HEK293 (cell line): ENCODE data around the gene IL10RA.

Experiments used
- CTCF ChIA-PET: fragments of 350-600 bp; formaldehyde crosslinking; extraction: SDS; loops from one replicate; lab custom pipeline; 2021; ENCODE audit warnings: antibody characterized with exemption; lab: Yijun Ruan, JAX
- POLR2A ChIA-PET: fragments of 300-600 bp; formaldehyde crosslinking; extraction: SDS; loops from one replicate; lab custom pipeline; 2020; ENCODE audit warnings: antibody characterized with exemption, inconsistent platforms; lab: Yijun Ruan, JAX
- H3K27ac ChIP-seq: fragments of 200-500 bp; sonication (Bioruptor generic); 2 replicates; pipeline ENCODE4 v1.5.1; 2014; ENCODE audit warnings: low read depth, low read length, control low read depth, inconsistent platforms; ENCODE audit errors: extremely low read depth
- H3K36me3 ChIP-seq, 2 experiments: fragments of 200-500 bp in 1 of 2; sonication (Bioruptor generic) in 1 of 2; 1 replicate in 1 of 2; 2 replicates in 1 of 2; pipeline ENCODE4 v1.5.1; 2014 to 2017; ENCODE audit warnings: inconsistent platforms in 2 of 2, low read length in 2 of 2; ENCODE audit not compliant: control insufficient read depth in 2 of 2, insufficient read depth in 1 of 2
- H3K4me1 ChIP-seq: fragments of 200-500 bp; sonication (Bioruptor generic); 2 replicates; pipeline ENCODE4 v1.5.1; 2014; ENCODE audit warnings: mild to moderate bottlenecking, low read length, inconsistent platforms; ENCODE audit not compliant: control insufficient read depth, insufficient read depth
- H3K4me3 ChIP-seq: 2 replicates; pipeline ENCODE4 v1.5.1; 2011; ENCODE audit warnings: low read depth, mild to moderate bottlenecking, control low read depth, low read length, moderate library complexity
- H3K9me3 ChIP-seq: fragments of 200-500 bp; sonication (Bioruptor generic); 2 replicates; pipeline ENCODE4 v1.5.1; 2014; ENCODE audit warnings: low read depth, low read length, inconsistent platforms; ENCODE audit not compliant: control insufficient read depth, insufficient read depth
- INSM2 ChIP-seq: fragments of 450-650 bp; formaldehyde crosslinking; IDR thresholded peaks from 2 replicates; pipeline ENCODE4 v1.5.1; 2016; ENCODE audit warnings: missing biosample characterization, missing genetic modification characterization
- MEIS1 ChIP-seq: sonication (generic); formaldehyde crosslinking; IDR thresholded peaks from 2 replicates; pipeline ENCODE4 v1.8.1; 2022; ENCODE audit warnings: missing genetic modification reagents, mild to moderate bottlenecking, borderline replicate concordance
- PRDM4 ChIP-seq: fragments of 450-650 bp; formaldehyde crosslinking; IDR thresholded peaks from 2 replicates; pipeline ENCODE4 v1.5.1; 2017; ENCODE audit warnings: missing biosample characterization, missing genetic modification characterization
- SCRT1 ChIP-seq: fragments of 450-650 bp; formaldehyde crosslinking; IDR thresholded peaks from 2 replicates; pipeline ENCODE4 v1.5.1; 2016; ENCODE audit warnings: missing biosample characterization, missing genetic modification characterization, borderline replicate concordance
- SCRT2 ChIP-seq: fragments of 450-650 bp; formaldehyde crosslinking; IDR thresholded peaks from 2 replicates; pipeline ENCODE4 v1.5.1; 2016; ENCODE audit warnings: missing biosample characterization, missing genetic modification characterization
- ZBTB1 ChIP-seq: fragments of 450-650 bp; formaldehyde crosslinking; IDR thresholded peaks from 2 replicates; pipeline ENCODE4 v1.5.1; 2016; ENCODE audit warnings: missing biosample characterization, missing genetic modification characterization
- ZBTB20 ChIP-seq: fragments of 450-650 bp; formaldehyde crosslinking; IDR thresholded peaks from 2 replicates; pipeline ENCODE4 v1.5.1; 2016; ENCODE audit warnings: missing biosample characterization, missing genetic modification characterization
- ZNF138 ChIP-seq: fragments of 450-650 bp; formaldehyde crosslinking; IDR thresholded peaks from 2 replicates; pipeline ENCODE4 v1.5.1; 2016; ENCODE audit warnings: missing biosample characterization, missing genetic modification characterization, borderline replicate concordance
- ZNF19 ChIP-seq: fragments of 450-650 bp; formaldehyde crosslinking; IDR thresholded peaks from 2 replicates; pipeline ENCODE4; 2016; ENCODE audit warnings: missing biosample characterization, missing genetic modification characterization, low read depth
- ZNF202 ChIP-seq: fragments of 450-650 bp; formaldehyde crosslinking; IDR thresholded peaks from 2 replicates; pipeline ENCODE4 v1.5.1; 2016; ENCODE audit warnings: missing biosample characterization, missing genetic modification characterization, borderline replicate concordance
- ZNF324 ChIP-seq: fragments of 450-650 bp; formaldehyde crosslinking; IDR thresholded peaks from 2 replicates; pipeline ENCODE4 v1.5.1; 2016; ENCODE audit warnings: missing biosample characterization, missing genetic modification characterization
- ZNF335 ChIP-seq: fragments of 450-650 bp; formaldehyde crosslinking; conservative IDR thresholded peaks from 2 replicates; pipeline ENCODE4 v1.5.1; 2016; ENCODE audit warnings: missing biosample characterization, missing genetic modification characterization
- ZNF354C ChIP-seq: fragments of 450-650 bp; formaldehyde crosslinking; IDR thresholded peaks from 2 replicates; pipeline ENCODE4 v1.5.1; 2016; ENCODE audit warnings: missing biosample characterization, missing genetic modification characterization, low read depth, borderline replicate concordance
- ZNF473 ChIP-seq: fragments of 450-650 bp; formaldehyde crosslinking; IDR thresholded peaks from 2 replicates; pipeline ENCODE4 v1.5.1; 2017; ENCODE audit warnings: missing biosample characterization, missing genetic modification characterization
- ZNF623 ChIP-seq: fragments of 450-650 bp; formaldehyde crosslinking; IDR thresholded peaks from 2 replicates; pipeline ENCODE4 v1.5.1; 2016; ENCODE audit warnings: missing biosample characterization, missing genetic modification characterization
- ZNF626 ChIP-seq: fragments of 450-650 bp; sonication (Bioruptor Pico); formaldehyde crosslinking; IDR thresholded peaks from 2 replicates; pipeline ENCODE4 v1.5.1; 2018; ENCODE audit warnings: missing biosample characterization, missing genetic modification characterization, inconsistent platforms
- ZNF629 ChIP-seq: fragments of 450-650 bp; formaldehyde crosslinking; IDR thresholded peaks from 2 replicates; pipeline ENCODE4 v1.5.1; 2017; ENCODE audit warnings: missing biosample characterization, missing genetic modification characterization
- ZNF654 ChIP-seq: fragments of 450-650 bp; formaldehyde crosslinking; IDR thresholded peaks from 2 replicates; pipeline ENCODE4 v1.5.1; 2016; ENCODE audit warnings: low read depth, missing biosample characterization, missing genetic modification characterization
- ZNF658 ChIP-seq: fragments of 450-650 bp; formaldehyde crosslinking; IDR thresholded peaks from 2 replicates; pipeline ENCODE4; 2016; ENCODE audit warnings: missing biosample characterization, missing genetic modification characterization
- TF ChIP-seq, protein P1 (sequence below): fragments of 450-650 bp; formaldehyde crosslinking; IDR thresholded peaks from 2 replicates; pipeline ENCODE4 v1.5.1; 2017; ENCODE audit warnings: missing biosample characterization, missing genetic modification characterization
- TF ChIP-seq, protein P2 (sequence below): fragments of 450-650 bp; formaldehyde crosslinking; IDR thresholded peaks from 2 replicates; pipeline ENCODE4 v1.5.1; 2016; ENCODE audit warnings: missing biosample characterization, missing genetic modification characterization

IL10RA gene

GRCh38 chr11:117997406-117997805 lies 11.2 kb downstream of the IL10RA start (continued):
- no peak for TF ChIP-seq INSM2
- TF ChIP-seq ZBTB1 (tag by site-specific recombination) = no peak
- no peak for TF ChIP-seq PRDM4 (tag by site-specific recombination)
- TF ChIP-seq ZNF138 (tag by site-specific recombination) = no peak

DNA sequence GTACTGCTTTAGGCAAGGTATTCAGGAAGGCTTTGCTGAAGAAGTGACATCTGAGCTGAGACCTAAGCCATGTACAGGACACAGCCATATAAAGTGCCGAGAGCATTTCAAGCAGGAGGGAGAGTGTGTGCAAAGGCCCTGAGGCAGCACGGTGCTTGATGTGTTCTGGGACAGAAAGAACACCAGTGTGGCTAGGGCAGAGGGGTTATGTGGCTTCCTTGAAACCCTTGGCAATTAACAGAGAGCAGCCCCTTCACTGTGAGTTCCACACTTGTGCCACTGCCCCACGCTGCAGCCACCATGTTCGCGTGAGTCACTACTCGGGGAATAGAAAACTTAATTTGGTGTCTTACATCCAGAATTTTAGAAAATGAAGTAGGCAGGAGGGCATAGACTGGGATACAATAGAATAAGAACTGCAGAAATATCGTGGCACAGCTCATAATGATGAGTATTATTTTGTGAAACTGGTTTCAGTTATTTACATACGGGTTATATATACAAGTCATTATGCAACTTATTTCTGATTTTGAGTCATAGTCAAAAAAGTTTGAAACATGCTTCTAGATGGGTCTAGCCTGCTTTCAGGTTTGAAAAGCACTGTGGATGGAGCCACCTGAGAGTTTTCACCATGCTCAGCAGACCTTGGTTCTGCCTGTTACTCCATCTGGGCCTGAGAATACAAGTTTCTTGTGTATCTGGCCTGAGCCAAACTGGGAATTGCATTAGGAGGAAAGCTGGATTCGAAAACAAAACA lies 11.8 kb downstream of the IL10RA start:
- CTCF ChIA-PET = interaction anchor here (1.8 kb wide), 1 partner anchor 51 kb away, joined by 4 read pairs; no protein-coding TSS in a partner anchor

GRCh38 chr11:117998664-117999353 lies 12.6 kb downstream of the IL10RA start:
- TF ChIP-seq SCRT1 (tag by site-specific recombination) = peak; percentile 80; the same call in 1 of the 2 replicates
- peak; percentile 90 for TF ChIP-seq SCRT2 (tag by site-specific recombination)
- TF ChIP-seq ZNF654 = no peak
- Histone ChIP-seq H3K36me3 (no peaks in the 10 kb centered on the region), H3K4me3 (no peak overlapping the region), H3K9me3 (no peaks in the 10 kb centered on the region), H3K4me1 (no peaks in the 10 kb centered on the region), H3K27ac (no peak overlapping the region)
- CTCF ChIA-PET = interaction anchor here (1.8 kb wide), 1 partner anchor 52 kb away, joined by 4 read pairs; no protein-coding TSS in a partner anchor
- POLR2A ChIA-PET = no interaction called here

More for the DNA sequence above, 11.8 kb downstream of the IL10RA start:
- Histone ChIP-seq H3K27ac (no peak overlapping the region), H3K36me3 (no peaks in the 10 kb centered on the region), H3K4me1 (no peaks in the 10 kb centered on the region), H3K9me3 (no peaks in the 10 kb centered on the region)
- POLR2A ChIA-PET = no interaction called here
- TF ChIP-seq ZNF629 (tag by site-specific recombination) (no peak), ZNF623 (tag by site-specific recombination) (peak; percentile 90)
- TF ChIP-seq, all 188 proteins: peak for 1
- no peak overlapping the region for H3K4me3 ChIP-seq

DNA sequence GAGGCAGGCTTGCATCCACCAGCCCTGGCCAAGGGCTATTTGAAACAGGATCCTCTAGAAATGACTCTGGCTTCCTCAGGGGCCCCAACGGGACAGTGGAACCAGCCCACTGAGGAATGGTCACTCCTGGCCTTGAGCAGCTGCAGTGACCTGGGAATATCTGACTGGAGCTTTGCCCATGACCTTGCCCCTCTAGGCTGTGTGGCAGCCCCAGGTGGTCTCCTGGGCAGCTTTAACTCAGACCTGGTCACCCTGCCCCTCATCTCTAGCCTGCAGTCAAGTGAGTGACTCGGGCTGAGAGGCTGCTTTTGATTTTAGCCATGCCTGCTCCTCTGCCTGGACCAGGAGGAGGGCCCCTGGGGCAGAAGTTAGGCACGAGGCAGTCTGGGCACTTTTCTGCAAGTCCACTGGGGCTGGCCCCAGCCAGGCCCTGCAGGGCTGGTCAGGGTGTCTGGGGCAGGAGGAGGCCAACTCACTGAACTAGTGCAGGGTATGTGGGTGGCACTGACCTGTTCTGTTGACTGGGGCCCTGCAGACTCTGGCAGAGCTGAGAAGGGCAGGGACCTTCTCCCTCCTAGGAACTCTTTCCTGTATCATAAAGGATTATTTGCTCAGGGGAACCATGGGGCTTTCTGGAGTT lies 13.3 kb downstream of the IL10RA start:
- no peak overlapping the region for H3K4me3 ChIP-seq
- H3K9me3 ChIP-seq = no peaks in the 10 kb centered on the region
- ChIA-PET CTCF (interaction anchor here (1.1 to 1.8 kb wide), 2 partner anchors 21 to 53 kb away, joined by 3 to 4 read pairs; no protein-coding TSS in a partner anchor), POLR2A (no interaction called here)
- no peak overlapping the region for H3K27ac ChIP-seq
- H3K4me1 ChIP-seq = no peaks in the 10 kb centered on the region
- no peaks in the 10 kb centered on the region for H3K36me3 ChIP-seq
- no peak for TF ChIP-seq ZNF658 (tag by site-specific recombination)
- TF ChIP-seq, protein P1, sequence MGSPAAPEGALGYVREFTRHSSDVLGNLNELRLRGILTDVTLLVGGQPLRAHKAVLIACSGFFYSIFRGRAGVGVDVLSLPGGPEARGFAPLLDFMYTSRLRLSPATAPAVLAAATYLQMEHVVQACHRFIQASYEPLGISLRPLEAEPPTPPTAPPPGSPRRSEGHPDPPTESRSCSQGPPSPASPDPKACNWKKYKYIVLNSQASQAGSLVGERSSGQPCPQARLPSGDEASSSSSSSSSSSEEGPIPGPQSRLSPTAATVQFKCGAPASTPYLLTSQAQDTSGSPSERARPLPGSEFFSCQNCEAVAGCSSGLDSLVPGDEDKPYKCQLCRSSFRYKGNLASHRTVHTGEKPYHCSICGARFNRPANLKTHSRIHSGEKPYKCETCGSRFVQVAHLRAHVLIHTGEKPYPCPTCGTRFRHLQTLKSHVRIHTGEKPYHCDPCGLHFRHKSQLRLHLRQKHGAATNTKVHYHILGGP = no peak
- no peak for TF ChIP-seq SCRT2 (tag by site-specific recombination)
- TF ChIP-seq ZNF202 (tag by site-specific recombination) = no peak
- TF ChIP-seq ZNF473 = no peak
- no peak for TF ChIP-seq MEIS1 (CRISPR knock-in tag)
- TF ChIP-seq ZNF335 (tag by site-specific recombination) = no peak
- no peak for TF ChIP-seq ZNF354C
- TF ChIP-seq ZNF324 = no peak
- TF ChIP-seq ZBTB20 (tag by site-specific recombination) = no peak
- TF ChIP-seq, protein P2, sequence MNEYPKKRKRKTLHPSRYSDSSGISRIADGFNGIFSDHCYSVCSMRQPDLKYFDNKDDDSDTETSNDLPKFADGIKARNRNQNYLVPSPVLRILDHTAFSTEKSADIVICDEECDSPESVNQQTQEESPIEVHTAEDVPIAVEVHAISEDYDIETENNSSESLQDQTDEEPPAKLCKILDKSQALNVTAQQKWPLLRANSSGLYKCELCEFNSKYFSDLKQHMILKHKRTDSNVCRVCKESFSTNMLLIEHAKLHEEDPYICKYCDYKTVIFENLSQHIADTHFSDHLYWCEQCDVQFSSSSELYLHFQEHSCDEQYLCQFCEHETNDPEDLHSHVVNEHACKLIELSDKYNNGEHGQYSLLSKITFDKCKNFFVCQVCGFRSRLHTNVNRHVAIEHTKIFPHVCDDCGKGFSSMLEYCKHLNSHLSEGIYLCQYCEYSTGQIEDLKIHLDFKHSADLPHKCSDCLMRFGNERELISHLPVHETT (tag by site-specific recombination) = no peak
- TF ChIP-seq ZNF19 (tag by site-specific recombination) = no peak
- no peak for TF ChIP-seq ZNF626
